GM19193 (cell line): ENCODE data around the gene TMPRSS6.

Experiments used
- POLR2A ChIP-seq: IDR thresholded peaks from 4 replicates; pipeline ENCODE4 v1.6.1; 2011; ENCODE audit not compliant: insufficient read depth, insufficient read length; ENCODE audit errors: extremely low read depth

Gene TMPRSS6

GRCh38 chr22:37059876-37060449 is 49.5 kb downstream of the TMPRSS6 start:
- no peak for TF ChIP-seq POLR2A

GRCh38 chr22:37058917-37059701 is 50.4 kb downstream of the TMPRSS6 start:
- TF ChIP-seq POLR2A: no peak

- TF ChIP-seq POLR2A: no peak
Observed at GRCh38 chr22:37057796-37058510, 51.6 kb downstream of the TMPRSS6 start.

- no peak for TF ChIP-seq POLR2A
Observed at GRCh38 chr22:37057226-37057625, 52.3 kb downstream of the TMPRSS6 start.

- TF ChIP-seq POLR2A: no peak
Observed at GRCh38 chr22:37056246-37056645, 53.3 kb downstream of the TMPRSS6 start.

GRCh38 chr22:37054600-37055365 is 54.7 kb downstream of the TMPRSS6 start:
- no peak for TF ChIP-seq POLR2A

- no peak for TF ChIP-seq POLR2A
Observed at GRCh38 chr22:37054056-37054395, 55.5 kb downstream of the TMPRSS6 start.

- TF ChIP-seq POLR2A: no peak
Observed at GRCh38 chr22:37053310-37054055, 56.0 kb downstream of the TMPRSS6 start.

- no peak for TF ChIP-seq POLR2A
Observed at GRCh38 chr22:37052386-37053309, 56.9 kb downstream of the TMPRSS6 start.

GRCh38 chr22:37051391-37052385 is 57.8 kb downstream of the TMPRSS6 start, which contains the start of gene KCTD17:
Gene KCTD17, plus strand, starts transcription at chr22:37051742. Its CDS starts 19 bp downstream, at chr22:37051761.
- peak; percentile 44 for TF ChIP-seq POLR2A

GRCh38 chr22:37050913-37051312 is 58.6 kb downstream of the TMPRSS6 start:
- no peak for TF ChIP-seq POLR2A

- TF ChIP-seq POLR2A: no peak
Observed at GRCh38 chr22:37049224-37049623, 60.3 kb downstream of the TMPRSS6 start.

- no peak for TF ChIP-seq POLR2A
Observed at GRCh38 chr22:37048133-37048532, 61.4 kb downstream of the TMPRSS6 start.

- TF ChIP-seq POLR2A: no peak
Observed at GRCh38 chr22:37047006-37047405, 62.5 kb downstream of the TMPRSS6 start.
